GM21528 (cell line): Measurements from ENCODE around the gene NUP88.

Source experiments
- ATAC-seq: cut with Tn5 transposase; IDR thresholded peaks from one replicate; pipeline ENCODE4 v1.9.1; 2021; ENCODE audit warnings: mild to moderate bottlenecking, moderate library complexity; ENCODE audit not compliant: unreplicated experiment, low FRiP score

NUP88 gene

GRCh38 chr17:5362162-5362811 lies 57.2 kb downstream of the NUP88 start:
- no peak for ATAC-seq

DNA sequence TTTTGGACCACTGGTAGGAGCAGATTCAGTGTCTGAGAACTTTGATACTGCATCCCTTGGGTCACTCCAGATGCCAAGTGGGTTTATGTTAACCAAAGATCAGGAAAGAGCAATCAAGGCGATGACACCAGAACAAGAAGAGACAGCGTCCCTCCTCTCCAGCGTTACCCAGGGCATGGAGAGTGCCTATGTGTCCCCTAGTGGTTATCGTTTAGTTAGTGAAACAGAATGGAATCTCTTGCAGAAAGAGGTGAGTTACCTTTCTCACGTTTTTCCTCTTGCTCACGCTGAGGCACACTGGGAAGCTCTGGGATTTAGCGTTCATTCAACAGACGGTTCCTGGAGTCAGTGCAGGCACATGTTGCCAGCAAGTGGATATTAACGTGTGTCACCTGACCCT lies 58.0 kb downstream of the NUP88 start:
- no peak for ATAC-seq

- no peak for ATAC-seq
Measured at GRCh38 chr17:5355421-5356129, 63.9 kb downstream of the NUP88 start.

DNA sequence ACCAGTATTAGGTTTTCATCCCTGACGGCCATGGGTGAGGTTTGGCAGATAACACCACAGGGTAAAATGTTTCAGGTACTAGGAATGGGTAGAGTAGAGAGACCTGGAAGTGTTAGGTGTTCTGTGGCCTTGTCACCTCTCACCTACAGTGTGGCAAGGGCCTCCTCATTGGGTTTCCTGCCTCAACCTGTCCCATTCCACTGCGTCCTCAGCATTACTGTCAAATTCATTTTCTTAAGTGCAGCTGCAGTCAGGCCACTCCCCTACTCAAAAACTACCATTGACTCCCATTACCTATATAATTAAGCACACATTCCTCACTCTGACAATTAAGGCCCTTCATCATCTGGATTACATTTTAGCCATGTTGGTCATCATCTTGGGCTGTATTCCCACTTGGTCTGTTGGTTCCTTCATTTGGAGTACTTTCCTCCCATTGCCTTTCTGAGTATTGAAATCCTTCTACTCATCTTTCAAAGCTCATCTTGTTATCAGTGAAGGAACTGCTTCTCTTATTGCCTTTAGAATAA lies 64.5 kb downstream of the NUP88 start:
- ATAC-seq = no peak

DNA sequence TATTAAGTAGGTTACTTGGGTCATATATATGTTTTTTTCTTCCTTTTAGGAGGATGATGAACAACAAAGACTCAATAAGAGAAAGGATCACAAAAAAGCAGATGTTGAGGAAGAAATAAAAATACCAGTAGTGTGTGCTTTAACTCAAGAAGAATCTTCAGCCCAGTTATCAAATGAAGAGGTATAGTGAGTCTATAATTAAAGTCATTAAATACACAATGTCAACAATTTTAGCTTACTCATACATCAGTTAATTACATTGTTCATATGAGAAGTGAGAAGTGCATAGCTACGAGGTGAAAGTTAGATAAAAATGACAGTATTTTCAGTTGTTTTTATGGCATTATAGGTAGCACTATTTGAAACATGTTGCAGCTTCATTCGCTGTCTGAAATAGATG lies 65.2 kb downstream of the NUP88 start:
- no peak for ATAC-seq

DNA sequence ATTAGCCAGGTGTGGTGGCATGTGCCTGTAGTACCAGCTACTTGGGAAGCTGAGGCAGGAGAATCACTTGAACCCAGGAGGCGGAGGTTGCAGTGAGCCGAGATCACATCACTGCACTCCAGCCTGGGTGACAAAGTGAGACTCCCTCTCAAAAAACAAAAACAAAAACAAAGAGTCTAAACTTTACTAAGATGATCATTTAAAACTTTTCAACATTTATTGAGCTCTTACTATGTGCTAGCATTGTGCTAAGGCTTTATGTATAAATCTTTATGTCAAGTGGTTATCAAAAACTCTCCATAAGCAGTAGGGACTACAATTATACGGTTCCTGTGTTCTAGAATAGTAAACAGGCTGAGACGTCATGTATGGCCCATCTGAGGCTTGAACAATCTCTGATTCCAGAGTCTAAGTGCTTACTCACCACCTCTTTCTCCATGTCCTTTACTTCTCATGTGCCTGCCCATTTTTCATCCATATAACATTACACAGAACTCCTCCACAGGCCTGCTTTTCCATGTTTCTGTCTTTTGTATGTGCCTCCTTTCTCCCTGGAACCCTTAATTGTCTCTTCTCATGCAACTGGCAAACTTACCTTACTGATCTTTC lies 66.7 kb downstream of the NUP88 start:
- ATAC-seq = no peak

- ATAC-seq = no peak
Measured at GRCh38 chr17:5344914-5345313, 74.5 kb downstream of the NUP88 start.
